IPS-20b (cell line): ENCODE results near the gene TACC3.

Experiments used
- H3K27ac ChIP-seq: one replicate; pipeline ENCODE4 v1.5.1; 2013; ENCODE audit warnings: low read length
- H3K27me3 ChIP-seq: 2 replicates; pipeline ENCODE4 v1.6.1; 2013; ENCODE audit warnings: mild to moderate bottlenecking, low read length, inconsistent platforms; ENCODE audit not compliant: insufficient read depth
- H3K36me3 ChIP-seq: 2 replicates; pipeline ENCODE4 v1.6.1; 2013; ENCODE audit warnings: low read depth, mild to moderate bottlenecking, inconsistent platforms, low read length, moderate library complexity; ENCODE audit not compliant: insufficient read depth
- H3K4me1 ChIP-seq: 2 replicates; pipeline ENCODE4 v1.6.1; 2013; ENCODE audit warnings: mild to moderate bottlenecking, control low read depth, inconsistent platforms, low read length, moderate library complexity; ENCODE audit not compliant: insufficient read depth
- H3K4me3 ChIP-seq: 2 replicates; pipeline ENCODE4 v1.5.1; 2013; ENCODE audit warnings: mild to moderate bottlenecking, low read length, inconsistent platforms
- H3K9ac ChIP-seq: 2 replicates; pipeline ENCODE4 v1.6.1; 2013; ENCODE audit warnings: low read depth, mild to moderate bottlenecking, inconsistent platforms, low read length, moderate library complexity
- H3K9me3 ChIP-seq: 2 replicates; pipeline ENCODE4 v1.6.1; 2013; ENCODE audit warnings: mild to moderate bottlenecking, low read depth, low read length, inconsistent platforms; ENCODE audit not compliant: insufficient read depth

The TACC3 gene

GRCh38 chr4:1721003-1721665 is at the start of gene TACC3, which contains the start of gene TMEM129:
Gene TACC3 (plus strand): TSS chr4:1721521. CDS start chr4:1723422, 1,901 bp downstream.
Gene TMEM129 (minus strand): TSS chr4:1721323. CDS start chr4:1720837, 486 bp downstream.
- peaks cover 50% of the 10 kb centered on the region for H3K36me3 ChIP-seq
- no peaks in the 10 kb centered on the region for H3K9me3 ChIP-seq
- no peaks in the 10 kb centered on the region for H3K27me3 ChIP-seq
- H3K4me3 ChIP-seq: peak within 1 kb of the TSS; percentile 93
- no peak within 1 kb of the TSS for H3K27ac ChIP-seq
- peak within 1 kb of the TSS; percentile 91 for H3K9ac ChIP-seq
- H3K4me1 ChIP-seq: no peaks in the 10 kb centered on the region; the same call in 1 of the 2 replicates

- no peak overlapping the region for H3K4me3 ChIP-seq
These were observed 47.6 kb upstream of the TACC3 start for GRCh38 chr4:1673671-1674070.

GRCh38 chr4:1674682-1675081 is 46.6 kb upstream of the TACC3 start:
- H3K9me3 ChIP-seq: no peaks in the 10 kb centered on the region
- H3K4me3 ChIP-seq: no peak overlapping the region
- no peaks in the 10 kb centered on the region for H3K4me1 ChIP-seq
- no peaks in the 10 kb centered on the region for H3K27me3 ChIP-seq
- no peak overlapping the region for H3K9ac ChIP-seq
- no peak overlapping the region for H3K27ac ChIP-seq
- no peaks in the 10 kb centered on the region for H3K36me3 ChIP-seq

More at GRCh38 chr4:1673671-1674070, 47.6 kb upstream of the TACC3 start:
- no peaks in the 10 kb centered on the region for H3K9me3 ChIP-seq
- H3K27me3 ChIP-seq: no peaks in the 10 kb centered on the region
- H3K4me1 ChIP-seq: no peaks in the 10 kb centered on the region
- H3K9ac ChIP-seq: no peak overlapping the region
- no peaks in the 10 kb centered on the region for H3K36me3 ChIP-seq
- H3K27ac ChIP-seq: no peak overlapping the region

GRCh38 chr4:1675136-1675801 is 46.1 kb upstream of the TACC3 start:
- no peak overlapping the region for H3K4me3 ChIP-seq
- no peaks in the 10 kb centered on the region for H3K4me1 ChIP-seq
- no peak overlapping the region for H3K9ac ChIP-seq
- no peak overlapping the region for H3K27ac ChIP-seq
- no peaks in the 10 kb centered on the region for H3K36me3 ChIP-seq
- H3K27me3 ChIP-seq: no peaks in the 10 kb centered on the region
- no peaks in the 10 kb centered on the region for H3K9me3 ChIP-seq

GRCh38 chr4:1675802-1676137 is 45.6 kb upstream of the TACC3 start:
- Histone ChIP-seq H3K4me1 (no peaks in the 10 kb centered on the region), H3K9me3 (no peaks in the 10 kb centered on the region), H3K4me3 (no peak overlapping the region), H3K9ac (no peak overlapping the region), H3K27me3 (no peaks in the 10 kb centered on the region), H3K36me3 (no peaks in the 10 kb centered on the region), H3K27ac (no peak overlapping the region)

GRCh38 chr4:1676605-1677525 is 44.5 kb upstream of the TACC3 start:
- no peaks in the 10 kb centered on the region for H3K36me3 ChIP-seq
- no peak overlapping the region for H3K27ac ChIP-seq
- H3K4me1 ChIP-seq: no peaks in the 10 kb centered on the region
- no peak overlapping the region for H3K4me3 ChIP-seq
- no peak overlapping the region for H3K9ac ChIP-seq
- no peaks in the 10 kb centered on the region for H3K9me3 ChIP-seq
- peaks cover 3% of the 10 kb centered on the region; the same call in 1 of the 2 replicates for H3K27me3 ChIP-seq

GRCh38 chr4:1678244-1678643 is 43.1 kb upstream of the TACC3 start:
- Histone ChIP-seq H3K36me3 (no peaks in the 10 kb centered on the region), H3K9me3 (no peaks in the 10 kb centered on the region)

GRCh38 chr4:1682860-1683259 is 38.5 kb upstream of the TACC3 start:
- no peaks in the 10 kb centered on the region for H3K36me3 ChIP-seq

More at GRCh38 chr4:1678244-1678643, 43.1 kb upstream of the TACC3 start:
- H3K4me3 ChIP-seq: no peak overlapping the region
- no peak overlapping the region for H3K27ac ChIP-seq
- H3K4me1 ChIP-seq: no peaks in the 10 kb centered on the region; the same call in 1 of the 2 replicates
- H3K9ac ChIP-seq: no peak overlapping the region
- H3K27me3 ChIP-seq: peaks cover 15% of the 10 kb centered on the region

GRCh38 chr4:1683261-1683735 is 38.0 kb upstream of the TACC3 start:
- Histone ChIP-seq H3K9ac (no peak overlapping the region), H3K4me1 (no peaks in the 10 kb centered on the region; the same call in 1 of the 2 replicates), H3K27me3 (peaks cover 22% of the 10 kb centered on the region), H3K36me3 (no peaks in the 10 kb centered on the region), H3K4me3 (peak overlapping the region; percentile 61), H3K9me3 (no peaks in the 10 kb centered on the region), H3K27ac (no peak overlapping the region)

More at GRCh38 chr4:1682860-1683259, 38.5 kb upstream of the TACC3 start:
- Histone ChIP-seq H3K27me3 (peaks cover 22% of the 10 kb centered on the region), H3K4me1 (no peaks in the 10 kb centered on the region; the same call in 1 of the 2 replicates), H3K9ac (no peak overlapping the region), H3K27ac (no peak overlapping the region), H3K9me3 (no peaks in the 10 kb centered on the region), H3K4me3 (peak overlapping the region; percentile 61)

- H3K36me3 ChIP-seq: no peaks in the 10 kb centered on the region
- H3K27me3 ChIP-seq: peaks cover 22% of the 10 kb centered on the region
- H3K4me1 ChIP-seq: no peaks in the 10 kb centered on the region; the same call in 1 of the 2 replicates
- H3K9ac ChIP-seq: no peak within 1 kb of the TSS
- no peak within 1 kb of the TSS for H3K27ac ChIP-seq
- H3K4me3 ChIP-seq: peak within 1 kb of the TSS; percentile 61
- H3K9me3 ChIP-seq: no peaks in the 10 kb centered on the region
These were observed 37.4 kb upstream of the TACC3 start, which contains the start of gene FAM53A for GRCh38 chr4:1683736-1684505. Gene FAM53A (minus strand): TSS chr4:1684313. CDS start chr4:1668741, 15,572 bp downstream.
